ENCODE data around the gene SCN5A. TPM values are rescaled to one million over a fixed set of nuclear protein-coding genes. Genes with fewer than 3 reads are reported as not detected.

The SCN5A gene
- total and polyA plus RNA-seq, 2 experiments from 2014 or later = 10.2 to 10.6 TPM

GRCh38 chr3:38516669-38517068, 132.8 kb downstream of the SCN5A start (continued):
- TF ChIP-seq, protein P1, sequence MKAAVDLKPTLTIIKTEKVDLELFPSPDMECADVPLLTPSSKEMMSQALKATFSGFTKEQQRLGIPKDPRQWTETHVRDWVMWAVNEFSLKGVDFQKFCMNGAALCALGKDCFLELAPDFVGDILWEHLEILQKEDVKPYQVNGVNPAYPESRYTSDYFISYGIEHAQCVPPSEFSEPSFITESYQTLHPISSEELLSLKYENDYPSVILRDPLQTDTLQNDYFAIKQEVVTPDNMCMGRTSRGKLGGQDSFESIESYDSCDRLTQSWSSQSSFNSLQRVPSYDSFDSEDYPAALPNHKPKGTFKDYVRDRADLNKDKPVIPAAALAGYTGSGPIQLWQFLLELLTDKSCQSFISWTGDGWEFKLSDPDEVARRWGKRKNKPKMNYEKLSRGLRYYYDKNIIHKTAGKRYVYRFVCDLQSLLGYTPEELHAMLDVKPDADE (IDR thresholded peaks at IDR 0.05) = no peak

DNA sequence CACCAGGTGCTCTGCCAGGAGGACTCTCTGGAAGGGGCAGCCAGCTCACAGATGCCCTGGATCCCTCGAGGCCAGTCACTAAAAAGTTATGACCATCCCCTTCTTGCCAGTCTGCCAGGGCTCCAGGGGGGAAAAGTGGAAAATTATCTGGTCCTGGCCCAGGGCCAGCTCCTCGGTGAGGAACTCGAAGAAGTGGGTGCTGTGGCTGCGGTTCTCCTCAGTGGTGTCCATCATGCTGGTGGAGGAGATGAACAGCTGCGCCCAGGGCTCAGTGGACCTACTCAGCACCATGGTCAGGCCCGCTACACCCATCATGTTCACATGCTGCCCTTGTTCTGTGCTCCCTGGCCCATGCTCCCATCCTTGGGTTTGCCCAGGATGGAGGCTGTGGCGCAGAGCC, 134.1 kb downstream of the SCN5A start:
- Histone ChIP-seq H3K4me3 (no peak overlapping the region), H3K4me2 (no peak overlapping the region), H3K79me2 (replicated peaks; ENCODE audit: insufficient read depth) (no peaks in the 10 kb centered on the region), H4K20me1 (replicated peaks; ENCODE audit: insufficient read depth) (peaks cover 5% of the 10 kb centered on the region; the same call in 1 of the 2 replicates), H3K36me3 (ENCODE audit: insufficient read depth) (no peaks in the 10 kb centered on the region), H3K4me1 (ENCODE audit: insufficient read depth) (peaks cover 20% of the 10 kb centered on the region), H3K27me3 (ENCODE audit: insufficient read depth) (no peaks in the 10 kb centered on the region), H3K27ac (ENCODE audit: low read depth) (no peak overlapping the region), H3F3A (replicated peaks; ENCODE audit: low read depth) (no peaks in the 10 kb centered on the region), H3K9me2 (ENCODE audit: insufficient read depth) (no peaks in the 10 kb centered on the region), H2AFZ (no peak overlapping the region)
- Mint-ChIP-seq H3K27me3 (ENCODE audit: insufficient read depth, low read depth, poor library complexity) (no peaks in the 10 kb centered on the region), H3K4me3 (no peak overlapping the region), H3K27ac (no peak overlapping the region), H3K36me3 (ENCODE audit: low read depth) (peaks cover 12% of the 10 kb centered on the region), H3K9me3 (no peaks in the 10 kb centered on the region), H3K4me1 (peaks cover 22% of the 10 kb centered on the region)
- DNase-seq (ENCODE audit: low spot score) = no peak
- ATAC-seq = no peak
- TF ChIP-seq ZNF331 (CRISPR knock-in tag; IDR thresholded peaks at IDR 0.05; ENCODE audit: low read depth) (no peak), STAT1 (IDR thresholded peaks at IDR 0.05; ENCODE audit: unreplicated experiment) (no peak), ZNF114 (CRISPR knock-in tag; IDR thresholded peaks at IDR 0.05) (no peak), POLR2AphosphoS5 (IDR thresholded peaks at IDR 0.05; ENCODE audit: low read depth) (no peak), JUNB (IDR thresholded peaks at IDR 0.05; ENCODE audit: unreplicated experiment) (no peak), EZH2phosphoT487 (IDR thresholded peaks at IDR 0.05; ENCODE audit: unreplicated experiment) (no peak), CTCF (conservative IDR thresholded peaks at IDR 0.05; ENCODE audit: low read depth in 2 of 2) (no peak), REST (IDR thresholded peaks at IDR 0.05; ENCODE audit: unreplicated experiment) (no peak), CREB1 (CRISPR knock-in tag; IDR thresholded peaks at IDR 0.05; ENCODE audit: low read depth) (no peak), EZH2 (IDR thresholded peaks at IDR 0.05; ENCODE audit: low read depth, unreplicated experiment) (no peak)
- TF ChIP-seq, protein P1 (IDR thresholded peaks at IDR 0.05) = no peak
- TF ChIP-seq, protein P2, sequence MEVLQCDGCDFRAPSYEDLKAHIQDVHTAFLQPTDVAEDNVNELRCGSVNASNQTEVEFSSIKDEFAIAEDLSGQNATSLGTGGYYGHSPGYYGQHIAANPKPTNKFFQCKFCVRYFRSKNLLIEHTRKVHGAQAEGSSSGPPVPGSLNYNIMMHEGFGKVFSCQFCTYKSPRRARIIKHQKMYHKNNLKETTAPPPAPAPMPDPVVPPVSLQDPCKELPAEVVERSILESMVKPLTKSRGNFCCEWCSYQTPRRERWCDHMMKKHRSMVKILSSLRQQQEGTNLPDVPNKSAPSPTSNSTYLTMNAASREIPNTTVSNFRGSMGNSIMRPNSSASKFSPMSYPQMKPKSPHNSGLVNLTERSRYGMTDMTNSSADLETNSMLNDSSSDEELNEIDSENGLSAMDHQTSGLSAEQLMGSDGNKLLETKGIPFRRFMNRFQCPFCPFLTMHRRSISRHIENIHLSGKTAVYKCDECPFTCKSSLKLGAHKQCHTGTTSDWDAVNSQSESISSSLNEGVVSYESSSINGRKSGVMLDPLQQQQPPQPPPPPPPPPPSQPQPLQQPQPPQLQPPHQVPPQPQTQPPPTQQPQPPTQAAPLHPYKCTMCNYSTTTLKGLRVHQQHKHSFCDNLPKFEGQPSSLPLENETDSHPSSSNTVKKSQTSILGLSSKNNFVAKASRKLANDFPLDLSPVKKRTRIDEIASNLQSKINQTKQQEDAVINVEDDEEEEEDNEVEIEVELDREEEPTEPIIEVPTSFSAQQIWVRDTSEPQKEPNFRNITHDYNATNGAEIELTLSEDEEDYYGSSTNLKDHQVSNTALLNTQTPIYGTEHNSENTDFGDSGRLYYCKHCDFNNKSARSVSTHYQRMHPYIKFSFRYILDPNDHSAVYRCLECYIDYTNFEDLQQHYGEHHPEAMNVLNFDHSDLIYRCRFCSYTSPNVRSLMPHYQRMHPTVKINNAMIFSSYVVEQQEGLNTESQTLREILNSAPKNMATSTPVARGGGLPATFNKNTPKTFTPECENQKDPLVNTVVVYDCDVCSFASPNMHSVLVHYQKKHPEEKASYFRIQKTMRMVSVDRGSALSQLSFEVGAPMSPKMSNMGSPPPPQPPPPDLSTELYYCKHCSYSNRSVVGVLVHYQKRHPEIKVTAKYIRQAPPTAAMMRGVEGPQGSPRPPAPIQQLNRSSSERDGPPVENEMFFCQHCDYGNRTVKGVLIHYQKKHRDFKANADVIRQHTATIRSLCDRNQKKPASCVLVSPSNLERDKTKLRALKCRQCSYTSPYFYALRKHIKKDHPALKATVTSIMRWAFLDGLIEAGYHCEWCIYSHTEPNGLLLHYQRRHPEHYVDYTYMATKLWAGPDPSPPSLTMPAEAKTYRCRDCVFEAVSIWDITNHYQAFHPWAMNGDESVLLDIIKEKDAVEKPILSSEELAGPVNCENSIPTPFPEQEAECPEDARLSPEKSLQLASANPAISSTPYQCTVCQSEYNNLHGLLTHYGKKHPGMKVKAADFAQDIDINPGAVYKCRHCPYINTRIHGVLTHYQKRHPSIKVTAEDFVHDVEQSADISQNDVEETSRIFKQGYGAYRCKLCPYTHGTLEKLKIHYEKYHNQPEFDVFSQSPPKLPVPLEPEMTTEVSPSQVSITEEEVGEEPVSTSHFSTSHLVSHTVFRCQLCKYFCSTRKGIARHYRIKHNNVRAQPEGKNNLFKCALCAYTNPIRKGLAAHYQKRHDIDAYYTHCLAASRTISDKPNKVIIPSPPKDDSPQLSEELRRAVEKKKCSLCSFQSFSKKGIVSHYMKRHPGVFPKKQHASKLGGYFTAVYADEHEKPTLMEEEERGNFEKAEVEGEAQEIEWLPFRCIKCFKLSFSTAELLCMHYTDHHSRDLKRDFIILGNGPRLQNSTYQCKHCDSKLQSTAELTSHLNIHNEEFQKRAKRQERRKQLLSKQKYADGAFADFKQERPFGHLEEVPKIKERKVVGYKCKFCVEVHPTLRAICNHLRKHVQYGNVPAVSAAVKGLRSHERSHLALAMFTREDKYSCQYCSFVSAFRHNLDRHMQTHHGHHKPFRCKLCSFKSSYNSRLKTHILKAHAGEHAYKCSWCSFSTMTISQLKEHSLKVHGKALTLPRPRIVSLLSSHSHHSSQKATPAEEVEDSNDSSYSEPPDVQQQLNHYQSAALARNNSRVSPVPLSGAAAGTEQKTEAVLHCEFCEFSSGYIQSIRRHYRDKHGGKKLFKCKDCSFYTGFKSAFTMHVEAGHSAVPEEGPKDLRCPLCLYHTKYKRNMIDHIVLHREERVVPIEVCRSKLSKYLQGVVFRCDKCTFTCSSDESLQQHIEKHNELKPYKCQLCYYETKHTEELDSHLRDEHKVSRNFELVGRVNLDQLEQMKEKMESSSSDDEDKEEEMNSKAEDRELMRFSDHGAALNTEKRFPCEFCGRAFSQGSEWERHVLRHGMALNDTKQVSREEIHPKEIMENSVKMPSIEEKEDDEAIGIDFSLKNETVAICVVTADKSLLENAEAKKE (CRISPR knock-in tag; IDR thresholded peaks at IDR 0.05) = no peak
